Keratinocyte (primary cell): ENCODE data around the gene SERPINB10.

Experiments used
- CTCF ChIP-seq, 3 experiments: IDR thresholded peaks in 1 of 3; conservative IDR thresholded peaks in 1 of 3; optimal IDR thresholded peaks in 1 of 3; 2 replicates in 2 of 3; 3 replicates in 1 of 3; pipeline versions ENCODE3 to v1.5.1; 2011; ENCODE audit warnings: low read length in 3 of 3, mild to moderate bottlenecking in 3 of 3, moderate library complexity in 2 of 3, control low read depth in 1 of 3, inconsistent platforms in 1 of 3; ENCODE audit not compliant: insufficient read depth in 2 of 3; ENCODE audit errors: extremely low read depth in 1 of 3
- EZH2 ChIP-seq: IDR thresholded peaks from one replicate; pipeline ENCODE4 v1.6.1; 2012; ENCODE audit warnings: inconsistent platforms, mild to moderate bottlenecking, low read length, moderate library complexity

GRCh38 chr18:63899206-63899605, 8.6 kb upstream of the SERPINB10 start:
- TF ChIP-seq EZH2 = no peak
- TF ChIP-seq CTCF (optimal IDR thresholded peaks at IDR 0.05 in 1 of 3, IDR thresholded peaks at IDR 0.05 in 1 of 3, conservative IDR thresholded peaks at IDR 0.05 in 1 of 3; ENCODE audit: extremely low read depth in 1 of 3, insufficient read depth in 2 of 3, low read length in 3 of 3) = no peak
